Left forelimb (tissue), 1 donor: ENCODE data around the gene CNIH3.
"Not testable (repeated sequence)": the region's sequence is repeated elsewhere in the genome, so short reads cannot be mapped to it uniquely, and the experiment has no call there.

ENCODE experiments used
- DNase-seq: peaks from one replicate; pipeline ENCODE4 v3.0.0-alpha.2; 2018; ENCODE audit warnings: low spot score

Gene CNIH3

GRCh38 chr1:224615861-224616755 is at the start of gene CNIH3:
TSS of gene CNIH3 (plus strand) at chr1:224616317. CDS start at chr1:224617175, 858 bp downstream.
- DNase-seq, result no peak

GRCh38 chr1:224566492-224566891 is 49.6 kb upstream of the CNIH3 start:
- not testable (repeated sequence) for DNase-seq

GRCh38 chr1:224569276-224569675 is 46.8 kb upstream of the CNIH3 start:
- no peak for DNase-seq

GRCh38 chr1:224571975-224572374 is 44.1 kb upstream of the CNIH3 start:
- DNase-seq, result not testable (repeated sequence)

GRCh38 chr1:224579526-224579925 is 36.6 kb upstream of the CNIH3 start:
- DNase-seq, result no peak

GRCh38 chr1:224580006-224580405 is 36.1 kb upstream of the CNIH3 start:
- no peak for DNase-seq

- DNase-seq, result no peak
Measured at GRCh38 chr1:224582041-224582440, 34.1 kb upstream of the CNIH3 start.

- no peak for DNase-seq
Measured at GRCh38 chr1:224583774-224584173, 32.3 kb upstream of the CNIH3 start.

GRCh38 chr1:224585051-224585450 is 31.1 kb upstream of the CNIH3 start:
- no peak for DNase-seq

GRCh38 chr1:224587051-224587450 is 29.1 kb upstream of the CNIH3 start:
- no peak for DNase-seq

- no peak for DNase-seq
Measured at GRCh38 chr1:224588515-224588914, 27.6 kb upstream of the CNIH3 start.

- no peak for DNase-seq
Measured at GRCh38 chr1:224589006-224589405, 27.1 kb upstream of the CNIH3 start.

- no peak for DNase-seq
Measured at GRCh38 chr1:224591326-224591725, 24.8 kb upstream of the CNIH3 start.

- DNase-seq, result no peak
Measured at GRCh38 chr1:224592636-224593582, 23.2 kb upstream of the CNIH3 start.

- DNase-seq, result no peak
Measured at GRCh38 chr1:224594360-224594759, 21.8 kb upstream of the CNIH3 start.

- no peak for DNase-seq
Measured at GRCh38 chr1:224594851-224595250, 21.3 kb upstream of the CNIH3 start.

- DNase-seq, result no peak
Measured at GRCh38 chr1:224605482-224606181, 10.5 kb upstream of the CNIH3 start.

GRCh38 chr1:224607188-224608148 is 8.6 kb upstream of the CNIH3 start:
- no peak for DNase-seq

GRCh38 chr1:224609333-224609732 is 6.8 kb upstream of the CNIH3 start:
- DNase-seq, result no peak

- no peak for DNase-seq
Measured at GRCh38 chr1:224612246-224612645, 3.9 kb upstream of the CNIH3 start.

- DNase-seq, result no peak
Measured at GRCh38 chr1:224613486-224613885, 2.6 kb upstream of the CNIH3 start.
